ENCODE measurements around the gene MARS1.

DNA sequence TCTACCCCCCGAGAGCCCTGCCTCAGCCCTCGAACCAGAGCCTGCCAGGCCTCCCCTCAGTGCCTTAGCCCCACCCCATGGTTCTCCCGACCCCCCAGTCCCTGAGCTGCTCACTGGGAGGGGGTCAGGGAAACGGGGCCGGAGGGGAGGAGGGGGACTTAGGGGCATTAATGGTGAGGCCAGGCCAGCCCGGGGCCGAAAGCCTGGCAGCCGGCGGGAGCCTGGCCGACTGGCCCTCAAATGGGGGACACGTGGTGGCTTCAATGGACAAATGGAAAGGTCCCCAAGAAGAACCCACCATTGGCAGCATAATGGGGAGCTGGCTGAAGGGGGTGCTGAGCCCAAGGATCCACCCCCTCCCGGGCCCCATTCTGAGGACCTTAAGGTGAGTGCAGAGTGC lies 40.3 kb downstream of the MARS1 start:
- TF ChIP-seq, protein P1, sequence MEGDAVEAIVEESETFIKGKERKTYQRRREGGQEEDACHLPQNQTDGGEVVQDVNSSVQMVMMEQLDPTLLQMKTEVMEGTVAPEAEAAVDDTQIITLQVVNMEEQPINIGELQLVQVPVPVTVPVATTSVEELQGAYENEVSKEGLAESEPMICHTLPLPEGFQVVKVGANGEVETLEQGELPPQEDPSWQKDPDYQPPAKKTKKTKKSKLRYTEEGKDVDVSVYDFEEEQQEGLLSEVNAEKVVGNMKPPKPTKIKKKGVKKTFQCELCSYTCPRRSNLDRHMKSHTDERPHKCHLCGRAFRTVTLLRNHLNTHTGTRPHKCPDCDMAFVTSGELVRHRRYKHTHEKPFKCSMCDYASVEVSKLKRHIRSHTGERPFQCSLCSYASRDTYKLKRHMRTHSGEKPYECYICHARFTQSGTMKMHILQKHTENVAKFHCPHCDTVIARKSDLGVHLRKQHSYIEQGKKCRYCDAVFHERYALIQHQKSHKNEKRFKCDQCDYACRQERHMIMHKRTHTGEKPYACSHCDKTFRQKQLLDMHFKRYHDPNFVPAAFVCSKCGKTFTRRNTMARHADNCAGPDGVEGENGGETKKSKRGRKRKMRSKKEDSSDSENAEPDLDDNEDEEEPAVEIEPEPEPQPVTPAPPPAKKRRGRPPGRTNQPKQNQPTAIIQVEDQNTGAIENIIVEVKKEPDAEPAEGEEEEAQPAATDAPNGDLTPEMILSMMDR (conservative IDR thresholded peaks at IDR 0.05; ENCODE audit: low read depth, low read length), result no peak
- no peak for TF ChIP-seq EZH2phosphoT487 (IDR thresholded peaks at IDR 0.05; ENCODE audit: borderline replicate concordance, low read length)
- no peak for TF ChIP-seq EZH2 (IDR thresholded peaks at IDR 0.05; ENCODE audit: low read length, unreplicated experiment)
